ENCODE measurements around the gene STYXL1.

GRCh38 chr7:75969704-75970498 lies 77.9 kb downstream of the STYXL1 start:
- TF ChIP-seq, protein P1, sequence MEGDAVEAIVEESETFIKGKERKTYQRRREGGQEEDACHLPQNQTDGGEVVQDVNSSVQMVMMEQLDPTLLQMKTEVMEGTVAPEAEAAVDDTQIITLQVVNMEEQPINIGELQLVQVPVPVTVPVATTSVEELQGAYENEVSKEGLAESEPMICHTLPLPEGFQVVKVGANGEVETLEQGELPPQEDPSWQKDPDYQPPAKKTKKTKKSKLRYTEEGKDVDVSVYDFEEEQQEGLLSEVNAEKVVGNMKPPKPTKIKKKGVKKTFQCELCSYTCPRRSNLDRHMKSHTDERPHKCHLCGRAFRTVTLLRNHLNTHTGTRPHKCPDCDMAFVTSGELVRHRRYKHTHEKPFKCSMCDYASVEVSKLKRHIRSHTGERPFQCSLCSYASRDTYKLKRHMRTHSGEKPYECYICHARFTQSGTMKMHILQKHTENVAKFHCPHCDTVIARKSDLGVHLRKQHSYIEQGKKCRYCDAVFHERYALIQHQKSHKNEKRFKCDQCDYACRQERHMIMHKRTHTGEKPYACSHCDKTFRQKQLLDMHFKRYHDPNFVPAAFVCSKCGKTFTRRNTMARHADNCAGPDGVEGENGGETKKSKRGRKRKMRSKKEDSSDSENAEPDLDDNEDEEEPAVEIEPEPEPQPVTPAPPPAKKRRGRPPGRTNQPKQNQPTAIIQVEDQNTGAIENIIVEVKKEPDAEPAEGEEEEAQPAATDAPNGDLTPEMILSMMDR (IDR thresholded peaks at IDR 0.05), result no peak
- no peak for TF ChIP-seq POLR2A (IDR thresholded peaks at IDR 0.05)
- TF ChIP-seq POLR2AphosphoS5 (IDR thresholded peaks at IDR 0.05), result no peak

Measured in prostate gland (tissue), 2 donors.